ENCODE results near the gene ADGB. TPM values are rescaled to one million over a fixed set of nuclear protein-coding genes. Genes with fewer than 3 reads are reported as not detected.
A peak's percentile ranks its signal among the peaks of the same experiment; 100 is the strongest.

Gene ADGB
- polyA plus RNA-seq, 1 donor (not counting 4 experiments of a cell fraction or from before 2014, with no cell fraction given): not detected

- H4K20me1 ChIP-seq (ENCODE audit: control insufficient read depth, extremely low read depth, insufficient read depth, low read length): no peaks in the 10 kb centered on the region
- no peak for TF ChIP-seq CTCF (optimal IDR thresholded peaks at IDR 0.05 in 1 of 3, IDR thresholded peaks at IDR 0.05 in 1 of 3, conservative IDR thresholded peaks at IDR 0.05 in 1 of 3; ENCODE audit: extremely low read depth in 1 of 3, insufficient read depth in 2 of 3, low read length in 3 of 3)
- no peak for TF ChIP-seq EZH2 (IDR thresholded peaks at IDR 0.05; ENCODE audit: low read length)
Observed at GRCh38 chr6:146859206-146859605, 260.4 kb downstream of the ADGB start.

GRCh38 chr6:146859795-146860495 is 261.2 kb downstream of the ADGB start:
- Histone ChIP-seq H3K9ac (ENCODE audit: control insufficient read depth, extremely low read depth, insufficient read depth, low read length) (no peak overlapping the region), H3K36me3 (ENCODE audit: control insufficient read depth in 2 of 2, extremely low read depth in 1 of 2, insufficient read depth in 2 of 2, low read length in 2 of 2) (no peaks in the 10 kb centered on the region), H3K27ac (ENCODE audit: control insufficient read depth, insufficient read depth, low read length) (no peak overlapping the region), H3K79me2 (ENCODE audit: control insufficient read depth, insufficient read depth, low read length) (no peaks in the 10 kb centered on the region), H3K9me1 (ENCODE audit: control insufficient read depth, extremely low read depth, insufficient read depth, low read length) (no peaks in the 10 kb centered on the region), H3K9me3 (ENCODE audit: control insufficient read depth, low read depth, low read length) (no peaks in the 10 kb centered on the region), H3K27me3 (ENCODE audit: control insufficient read depth, extremely low read depth, insufficient read depth, low read length) (no peaks in the 10 kb centered on the region), H3K4me1 (ENCODE audit: control insufficient read depth, extremely low read depth, insufficient read depth, low read length) (no peaks in the 10 kb centered on the region), H3K4me3 (ENCODE audit: control insufficient read depth in 2 of 3, extremely low read depth in 1 of 3, insufficient read depth in 2 of 3, low read depth in 1 of 3, low read length in 3 of 3) (no peak overlapping the region), H4K20me1 (ENCODE audit: control insufficient read depth, extremely low read depth, insufficient read depth, low read length) (no peaks in the 10 kb centered on the region), H2AFZ (ENCODE audit: control insufficient read depth, low read length) (no peak overlapping the region), H3K4me2 (ENCODE audit: control insufficient read depth, extremely low read depth, insufficient read depth, low read depth, low read length) (no peak overlapping the region)
- dilution Hi-C loops (cut with MboI; ENCODE audit: extremely low pct_ligation_motif_present, low sequenced_read_pairs): no loop called here
- TF ChIP-seq EZH2 (IDR thresholded peaks at IDR 0.05; ENCODE audit: low read length): no peak
- no peak for TF ChIP-seq CTCF (optimal IDR thresholded peaks at IDR 0.05 in 1 of 3, IDR thresholded peaks at IDR 0.05 in 1 of 3, conservative IDR thresholded peaks at IDR 0.05 in 1 of 3; ENCODE audit: extremely low read depth in 1 of 3, insufficient read depth in 2 of 3, low read length in 3 of 3)
- FAIRE-seq (peak; percentile 52), DNase-seq (ENCODE audit: low read depth, low spot score) (no peak)

More at GRCh38 chr6:146859206-146859605, 260.4 kb downstream of the ADGB start:
- FAIRE-seq (no peak), DNase-seq (ENCODE audit: low read depth, low spot score) (no peak)
- H3K9me3 ChIP-seq (ENCODE audit: control insufficient read depth, low read depth, low read length): no peaks in the 10 kb centered on the region
- dilution Hi-C loops (cut with MboI; ENCODE audit: extremely low pct_ligation_motif_present, low sequenced_read_pairs): no loop called here
- no peak overlapping the region for H3K4me2 ChIP-seq (ENCODE audit: control insufficient read depth, extremely low read depth, insufficient read depth, low read depth, low read length)
- no peak overlapping the region for H3K27ac ChIP-seq (ENCODE audit: control insufficient read depth, insufficient read depth, low read length)
- no peak overlapping the region for H3K4me3 ChIP-seq (ENCODE audit: control insufficient read depth in 2 of 3, extremely low read depth in 1 of 3, insufficient read depth in 2 of 3, low read depth in 1 of 3, low read length in 3 of 3)
- no peaks in the 10 kb centered on the region for H3K27me3 ChIP-seq (ENCODE audit: control insufficient read depth, extremely low read depth, insufficient read depth, low read length)
- no peak overlapping the region for H3K9ac ChIP-seq (ENCODE audit: control insufficient read depth, extremely low read depth, insufficient read depth, low read length)
- no peak overlapping the region for H2AFZ ChIP-seq (ENCODE audit: control insufficient read depth, low read length)
- H3K9me1 ChIP-seq (ENCODE audit: control insufficient read depth, extremely low read depth, insufficient read depth, low read length): no peaks in the 10 kb centered on the region
- H3K36me3 ChIP-seq (ENCODE audit: control insufficient read depth in 2 of 2, extremely low read depth in 1 of 2, insufficient read depth in 2 of 2, low read length in 2 of 2): no peaks in the 10 kb centered on the region
- peaks cover 3% of the 10 kb centered on the region for H3K4me1 ChIP-seq (ENCODE audit: control insufficient read depth, extremely low read depth, insufficient read depth, low read length)
- H3K79me2 ChIP-seq (ENCODE audit: control insufficient read depth, insufficient read depth, low read length): no peaks in the 10 kb centered on the region

Data from keratinocyte (primary cell).